Naive thymus-derived CD8-positive, alpha-beta T cell (primary cell): ENCODE measurements around the gene AHDC1. TPM values are rescaled to one million over a fixed set of nuclear protein-coding genes. Genes with fewer than 3 reads are reported as not detected.
"Not testable (repeated sequence)": the region's sequence is repeated elsewhere in the genome, so short reads cannot be mapped to it uniquely, and the experiment has no call there.

Experiments
- ATAC-seq, 2 donors: fragments of 150-1000 bp; cut with Tn5 transposase in 1 of 2; sonication (Bioruptor Pico), chemical (Tn5 transposase) in 1 of 2; 1 replicate in 1 of 2; 2 replicates in 1 of 2; pipeline ENCODE4 v1.10.0; 2021; ENCODE audit warnings: mild to moderate bottlenecking in 2 of 2, moderate library complexity in 2 of 2
- POLR2A ChIA-PET: fragments of 350-600 bp; sonication (Branson Sonifier 250); formaldehyde crosslinking; loops from one replicate; lab custom pipeline; 2021; ENCODE audit warnings: antibody characterized with exemption; lab: Charles Lee
- DNase-seq, 10 donors: peaks; one replicate each; pipeline versions ENCODE4 v3.0.0 to v3.0.0-alpha.2; 2020 to 2022
- H3K27ac Mint-ChIP-seq, 10 donors: one replicate each; pipeline ENCODE4 v1.8.0; 2020 to 2022; ENCODE audit warnings: mild to moderate bottlenecking in 10 of 10, mixed read lengths in 10 of 10, moderate library complexity in 4 of 10, inconsistent platforms in 1 of 10
- H3K27me3 Mint-ChIP-seq, 5 donors: one replicate each; pipeline ENCODE4 v1.8.0; 2021 to 2022; ENCODE audit warnings: mixed read lengths in 5 of 5
- H3K36me3 Mint-ChIP-seq, 3 donors: one replicate each; pipeline ENCODE4 v1.8.0; 2020 to 2022; ENCODE audit warnings: mixed read lengths in 3 of 3, mild to moderate bottlenecking in 2 of 3, inconsistent platforms in 1 of 3
- H3K4me1 Mint-ChIP-seq, 4 donors: one replicate each; pipeline ENCODE4 v1.8.0; 2021 to 2022; ENCODE audit warnings: mixed read lengths in 4 of 4
- H3K4me3 Mint-ChIP-seq, 10 donors: one replicate each; pipeline ENCODE4 v1.8.0; 2020 to 2022; ENCODE audit warnings: mild to moderate bottlenecking in 10 of 10, mixed read lengths in 10 of 10, moderate library complexity in 6 of 10, inconsistent platforms in 1 of 10
- H3K9me3 Mint-ChIP-seq, 9 donors: one replicate each; pipeline ENCODE4 v1.8.0; 2020 to 2022; ENCODE audit warnings: mixed read lengths in 9 of 9, mild to moderate bottlenecking in 3 of 9, inconsistent platforms in 1 of 9, moderate library complexity in 1 of 9
- polyA plus RNA-seq, 3 donors: library from polyadenylated mRNA; unstranded; fragments of 300-500 nt; fragmentation: Illumina TruSeq; gene quantifications; one replicate each; pipeline ENCODE4 v1.2.3, GENCODE V29; 2021
- total RNA-seq, 8 experiments: library from RNA in 2 of 8; stranded (reverse) in 2 of 8; gene quantifications; one replicate each; pipeline ENCODE4 v1.2.3 and lab custom pipeline; 2021 to 2026

AHDC1 gene
- total and polyA plus RNA-seq, 5 experiments from 2014 or later, result 0.57 to 24.7 (median 2.4) TPM

DNA sequence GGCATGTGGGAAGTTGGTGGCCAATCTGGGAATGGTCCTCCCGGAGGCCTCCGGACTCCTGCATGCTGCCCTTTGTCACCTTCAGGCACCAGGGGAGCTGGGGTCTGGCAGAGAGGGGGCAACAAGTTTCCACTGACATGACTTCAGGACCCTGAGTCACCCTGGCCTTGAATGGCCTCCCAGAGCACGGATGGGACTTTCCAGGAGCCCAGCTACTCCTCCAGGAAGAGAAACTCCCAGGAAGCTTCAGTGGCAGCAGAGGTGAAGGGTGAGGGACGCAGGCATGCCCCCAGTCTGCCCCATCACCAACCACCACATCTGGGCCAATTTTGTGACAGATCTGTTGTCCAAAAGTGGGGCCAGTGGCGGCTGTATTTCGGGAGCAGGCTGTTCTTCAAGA, 58.1 kb downstream of the AHDC1 start:
- peaks cover 4 to 16% (median 11%) of the 10 kb centered on the region in 4 donors for H3K4me1 Mint-ChIP-seq
- H3K36me3 Mint-ChIP-seq, result peaks cover 0 to 17% (median 0%) of the 10 kb centered on the region in 3 donors
- H3K4me3 Mint-ChIP-seq, result no peak overlapping the region
- POLR2A ChIA-PET, result interaction anchor here (0.7 kb wide), 1 partner anchor 22 kb away, joined by 3 read pairs; no protein-coding TSS in a partner anchor
- no peaks in the 10 kb centered on the region for H3K27me3 Mint-ChIP-seq
- DNase-seq (no peak), ATAC-seq (no peak)
- no peak overlapping the region for H3K27ac Mint-ChIP-seq
- H3K9me3 Mint-ChIP-seq, result no peaks in the 10 kb centered on the region

DNA sequence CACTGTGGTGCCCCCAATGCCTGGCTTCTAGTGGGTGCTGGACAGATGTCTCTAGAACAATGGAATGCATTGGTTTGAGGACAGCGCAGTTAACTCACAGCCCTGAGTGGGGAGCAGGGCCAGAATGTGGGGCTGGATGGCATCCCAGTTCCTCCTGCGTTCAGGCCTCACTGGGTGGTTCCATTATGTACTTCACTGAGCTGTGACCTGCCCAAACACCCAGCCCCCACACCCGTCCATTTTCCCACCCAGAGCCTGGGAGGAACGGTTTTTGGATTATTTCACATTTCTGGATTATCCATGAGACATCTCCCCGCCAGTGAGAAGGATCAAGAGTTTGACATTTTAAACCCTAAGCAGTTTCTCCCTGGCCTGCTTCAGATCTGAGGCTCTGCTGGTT, 58.7 kb downstream of the AHDC1 start:
- DNase-seq, result no peak
- Mint-ChIP-seq H3K36me3 (peaks cover 0 to 13% (median 0%) of the 10 kb centered on the region in 3 donors), H3K9me3 (no peaks in the 10 kb centered on the region), H3K27me3 (no peaks in the 10 kb centered on the region), H3K4me1 (peaks cover 5 to 22% (median 12%) of the 10 kb centered on the region in 4 donors), H3K27ac (peak overlapping the region in 2 of 10 donors; percentile 48 to 66), H3K4me3 (no peak overlapping the region)
- POLR2A ChIA-PET, result interaction anchor here (0.7 kb wide), 1 partner anchor 21 kb away, joined by 3 read pairs; no protein-coding TSS in a partner anchor
- no peak for ATAC-seq

DNA sequence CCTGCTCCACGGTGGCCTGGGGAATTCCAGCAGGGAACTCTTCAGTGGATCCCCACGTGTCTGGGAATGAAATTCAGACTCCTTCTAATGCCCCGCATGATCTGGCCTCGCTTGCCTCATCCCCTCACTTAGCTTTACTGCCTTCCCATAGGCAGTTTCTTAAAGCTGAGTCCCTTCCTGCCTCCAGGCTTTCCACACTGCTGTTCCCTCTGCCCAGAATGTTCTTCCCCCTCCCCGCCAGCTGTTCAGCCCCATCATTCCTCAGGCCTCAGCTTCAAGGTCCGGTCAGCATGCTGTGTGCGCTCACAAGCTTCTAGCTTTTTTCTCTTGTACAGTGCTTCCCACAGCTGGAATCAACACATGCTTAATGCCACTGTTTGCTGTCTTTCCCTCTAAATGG, 59.1 kb downstream of the AHDC1 start:
- Mint-ChIP-seq H3K27me3 (no peaks in the 10 kb centered on the region), H3K4me1 (peaks cover 5 to 27% (median 14%) of the 10 kb centered on the region in 4 donors), H3K27ac (peak overlapping the region in 4 of 10 donors; percentile 51 to 74 (median 63)), H3K36me3 (peaks cover 0 to 12% (median 0%) of the 10 kb centered on the region in 3 donors), H3K9me3 (no peaks in the 10 kb centered on the region), H3K4me3 (peak overlapping the region in 1 of 10 donors; percentile 19)
- POLR2A ChIA-PET, result no interaction called here
- DNase-seq (no peak), ATAC-seq (no peak)

DNA sequence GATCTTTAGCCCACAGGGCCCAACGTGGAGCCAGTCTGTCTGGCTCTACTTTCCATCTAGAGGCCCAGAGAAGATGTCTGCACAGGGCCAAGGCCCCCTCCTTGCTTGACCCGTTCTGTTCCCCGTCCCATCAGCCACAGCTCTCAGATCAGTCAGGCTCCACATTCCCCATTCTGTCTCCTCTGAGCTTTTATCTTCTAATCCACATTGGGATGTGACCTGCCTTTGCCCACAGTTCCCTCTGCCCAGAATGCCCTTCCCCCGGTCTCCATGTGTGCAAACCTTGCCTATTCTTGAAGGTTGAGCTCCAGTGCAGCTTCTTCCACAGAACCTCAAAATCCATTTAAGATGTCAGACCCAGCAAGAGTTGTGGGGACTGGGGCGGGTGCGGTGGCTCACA, 60.7 kb downstream of the AHDC1 start:
- Mint-ChIP-seq H3K27ac (peak overlapping the region in 2 of 10 donors; percentile 36 to 83), H3K9me3 (no peaks in the 10 kb centered on the region), H3K36me3 (peaks cover 0 to 7% (median 0%) of the 10 kb centered on the region in 3 donors), H3K27me3 (no peaks in the 10 kb centered on the region), H3K4me1 (peaks cover 9 to 27% (median 16%) of the 10 kb centered on the region in 4 donors), H3K4me3 (no peak overlapping the region)
- POLR2A ChIA-PET, result no interaction called here
- ATAC-seq, result no peak
- DNase-seq, result no peak

DNA sequence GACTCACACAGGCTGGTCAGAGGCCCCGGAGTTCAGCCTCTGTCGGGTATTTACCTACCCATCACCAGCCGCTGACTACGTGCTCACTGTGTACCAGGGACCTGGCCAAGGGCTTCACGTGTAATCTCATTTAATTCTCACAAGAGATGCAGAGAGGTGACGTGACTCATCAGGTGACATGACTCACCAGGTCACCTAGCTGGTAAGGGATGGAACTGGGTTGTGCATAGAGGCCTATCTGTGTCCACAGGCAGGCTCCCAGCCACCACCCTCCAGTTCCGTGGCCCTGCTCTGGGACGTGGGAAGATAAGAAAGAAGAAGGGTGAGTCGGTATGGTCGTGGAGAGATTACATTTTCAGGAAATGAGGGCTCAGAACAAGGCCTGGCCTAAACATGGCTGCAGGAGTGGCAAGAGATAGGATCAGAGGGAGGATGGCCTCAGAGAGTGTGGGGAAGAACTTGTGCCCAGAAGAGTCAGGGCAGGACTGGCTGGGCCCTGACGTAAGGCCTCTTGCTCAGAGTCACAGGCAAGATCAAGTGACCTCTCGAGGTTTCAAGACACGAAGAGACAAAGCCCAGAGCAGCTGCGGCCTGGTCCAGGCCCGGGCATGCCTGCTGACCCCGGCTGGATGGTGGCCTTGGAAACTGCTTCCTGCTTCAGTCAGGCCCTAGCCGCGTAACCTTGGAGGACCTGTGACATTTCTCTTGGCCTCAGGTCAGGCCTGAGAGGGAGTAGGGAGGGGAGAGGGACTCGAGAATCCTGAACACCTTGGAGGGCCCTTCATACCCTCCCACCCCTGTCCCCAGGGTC, 61.3 kb downstream of the AHDC1 start:
- DNase-seq (no peak), ATAC-seq (no peak)
- Mint-ChIP-seq H3K27me3 (no peaks in the 10 kb centered on the region), H3K36me3 (peaks cover 0 to 7% (median 0%) of the 10 kb centered on the region in 3 donors), H3K4me1 (peaks cover 9 to 27% (median 16%) of the 10 kb centered on the region in 4 donors), H3K9me3 (no peaks in the 10 kb centered on the region), H3K4me3 (no peak overlapping the region), H3K27ac (peak overlapping the region in 6 of 10 donors; percentile 45 to 86 (median 74))
- POLR2A ChIA-PET, result no interaction called here

DNA sequence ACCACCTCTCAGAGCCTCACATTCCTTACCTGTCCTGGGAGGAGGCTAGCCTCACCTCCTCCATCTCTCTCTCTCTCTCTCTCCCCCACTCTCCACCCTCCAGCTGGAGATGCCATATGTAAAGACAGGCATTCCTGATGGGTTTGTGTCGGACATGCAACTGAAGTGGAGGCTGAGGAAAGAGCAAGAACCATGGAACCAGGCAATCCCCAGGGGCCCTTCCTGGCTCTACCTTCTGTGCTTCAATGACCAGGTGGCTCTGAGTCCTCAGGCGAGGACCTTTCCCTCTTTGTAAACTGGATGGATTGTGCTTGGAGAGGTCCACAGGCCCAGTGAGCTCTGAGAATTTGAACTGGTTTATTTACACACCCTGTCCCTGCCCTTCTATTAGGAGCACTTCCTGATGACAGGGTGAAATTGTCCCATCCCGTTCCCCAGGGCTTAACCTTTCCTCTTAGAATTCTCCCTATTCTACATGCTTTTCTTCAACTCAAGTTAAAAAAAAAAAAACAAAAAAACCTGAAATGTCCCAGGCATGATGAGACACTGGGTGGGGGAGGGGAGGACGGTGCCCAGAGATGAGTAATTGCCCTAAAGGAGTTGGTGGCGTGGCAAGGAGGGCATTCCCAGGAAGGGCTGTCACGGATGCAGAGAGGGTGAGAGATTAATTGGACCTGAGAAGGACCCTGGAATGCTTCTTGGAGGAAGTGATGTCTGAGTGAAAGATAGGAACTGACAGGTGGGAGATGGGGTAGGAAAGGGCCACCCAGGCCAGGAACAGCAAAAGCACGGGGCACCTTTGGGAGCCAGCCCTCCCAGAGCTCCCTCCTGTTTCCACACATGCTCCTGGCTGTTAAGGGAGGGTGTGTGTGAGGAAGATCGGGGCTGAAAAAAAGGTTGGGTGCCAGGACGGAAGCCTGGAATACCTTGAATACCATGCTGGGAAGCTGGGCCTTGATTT, 63.8 kb downstream of the AHDC1 start:
- no peaks in the 10 kb centered on the region for H3K9me3 Mint-ChIP-seq
- peaks cover 9 to 27% (median 16%) of the 10 kb centered on the region in 4 donors for H3K4me1 Mint-ChIP-seq
- no peak for DNase-seq
- POLR2A ChIA-PET, result no interaction called here
- no peak for ATAC-seq
- no peak overlapping the region for H3K4me3 Mint-ChIP-seq
- H3K36me3 Mint-ChIP-seq, result peaks cover 0 to 9% (median 0%) of the 10 kb centered on the region in 3 donors
- H3K27ac Mint-ChIP-seq, result peak overlapping the region in 4 of 10 donors; percentile 14 to 80 (median 62)
- H3K27me3 Mint-ChIP-seq, result no peaks in the 10 kb centered on the region

DNA sequence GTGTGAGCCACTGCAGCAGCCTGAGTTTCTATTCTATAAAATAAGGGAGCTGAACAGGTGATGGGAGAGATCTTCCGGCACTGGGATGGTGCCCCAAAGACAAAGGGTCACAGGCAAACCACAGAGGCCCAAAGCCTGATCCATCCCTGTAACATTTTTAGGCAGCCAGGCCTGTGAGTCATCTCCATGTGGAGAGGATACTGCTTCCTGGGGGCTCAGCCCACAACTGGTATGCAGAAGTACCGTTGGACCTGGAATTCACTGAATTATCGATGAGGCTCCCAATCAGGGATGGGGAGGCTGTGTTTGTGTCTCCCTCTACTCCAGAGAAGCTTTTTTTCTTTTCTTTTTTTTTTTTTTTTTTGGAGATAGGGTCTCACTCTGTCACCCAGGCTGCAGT, 65.2 kb downstream of the AHDC1 start:
- Mint-ChIP-seq H3K9me3 (no peaks in the 10 kb centered on the region), H3K27ac (no peak overlapping the region), H3K27me3 (no peaks in the 10 kb centered on the region), H3K4me3 (no peak overlapping the region), H3K4me1 (peaks cover 8 to 17% (median 10%) of the 10 kb centered on the region in 4 donors), H3K36me3 (peaks cover 0 to 16% (median 0%) of the 10 kb centered on the region in 3 donors)
- DNase-seq, result no peak
- POLR2A ChIA-PET, result interaction anchor here (0.7 kb wide), 1 partner anchor 14 kb away, joined by 7 read pairs; no protein-coding TSS in a partner anchor
- no peak for ATAC-seq

DNA sequence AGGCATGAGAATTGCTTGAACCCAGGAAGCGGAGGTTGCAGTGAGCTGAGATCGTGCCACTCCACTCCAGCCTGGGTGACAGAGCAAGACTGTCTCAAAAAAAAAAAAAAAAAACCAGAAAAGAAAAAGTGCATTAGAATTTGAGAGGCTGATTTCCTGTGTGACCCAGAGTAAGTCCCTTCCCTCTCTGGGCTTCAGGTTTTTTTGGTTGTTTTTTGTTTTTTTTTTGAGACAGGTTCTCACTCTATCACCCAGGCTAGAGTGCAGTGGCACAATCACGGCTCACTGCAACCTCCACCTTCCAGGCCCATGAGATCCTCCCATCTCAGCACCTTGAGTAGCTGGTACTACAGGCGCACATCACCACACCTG, 65.7 kb downstream of the AHDC1 start:
- H3K4me3 Mint-ChIP-seq, DNase-seq, H3K27me3 Mint-ChIP-seq, ATAC-seq, H3K9me3 Mint-ChIP-seq: not testable (repeated sequence)
- Mint-ChIP-seq H3K4me1 (peaks cover 9 to 22% (median 12%) of the 10 kb centered on the region in 4 donors), H3K36me3 (peaks cover 0 to 19% (median under 1%) of the 10 kb centered on the region in 3 donors), H3K27ac (peak overlapping the region in 1 of 10 donors; percentile 53)
- POLR2A ChIA-PET, result interaction anchor here (0.7 kb wide), 1 partner anchor 14 kb away, joined by 7 read pairs; no protein-coding TSS in a partner anchor

DNA sequence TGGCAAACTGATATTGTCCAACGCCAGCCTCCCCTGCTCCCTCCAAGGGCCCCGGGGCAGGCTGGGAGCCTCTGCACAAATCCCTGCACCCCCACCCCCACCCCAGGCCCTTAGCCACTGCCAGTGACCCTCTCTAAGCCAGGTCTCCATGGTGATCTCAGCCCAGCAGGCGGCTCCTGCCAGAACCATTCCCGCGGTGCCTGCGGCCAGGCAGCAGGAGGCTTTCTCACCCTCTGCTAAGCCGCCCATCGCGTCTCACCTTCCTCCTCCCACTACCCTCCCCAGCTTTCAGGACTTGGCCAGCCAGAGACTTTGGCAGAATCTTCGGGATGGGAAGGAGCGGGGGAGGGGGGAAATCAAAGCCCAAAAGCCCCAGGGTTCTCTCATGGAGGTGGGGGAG, 67.2 kb downstream of the AHDC1 start:
- peak overlapping the region in 2 of 10 donors; percentile 18 to 77 for H3K27ac Mint-ChIP-seq
- no peak overlapping the region for H3K4me3 Mint-ChIP-seq
- POLR2A ChIA-PET, result no interaction called here
- ATAC-seq (no peak), DNase-seq (no peak)
- peaks cover 18 to 31% (median 22%) of the 10 kb centered on the region in 4 donors for H3K4me1 Mint-ChIP-seq
- no peaks in the 10 kb centered on the region for H3K27me3 Mint-ChIP-seq
- no peaks in the 10 kb centered on the region for H3K9me3 Mint-ChIP-seq
- H3K36me3 Mint-ChIP-seq, result peaks cover 0 to 29% (median 5%) of the 10 kb centered on the region in 3 donors

DNA sequence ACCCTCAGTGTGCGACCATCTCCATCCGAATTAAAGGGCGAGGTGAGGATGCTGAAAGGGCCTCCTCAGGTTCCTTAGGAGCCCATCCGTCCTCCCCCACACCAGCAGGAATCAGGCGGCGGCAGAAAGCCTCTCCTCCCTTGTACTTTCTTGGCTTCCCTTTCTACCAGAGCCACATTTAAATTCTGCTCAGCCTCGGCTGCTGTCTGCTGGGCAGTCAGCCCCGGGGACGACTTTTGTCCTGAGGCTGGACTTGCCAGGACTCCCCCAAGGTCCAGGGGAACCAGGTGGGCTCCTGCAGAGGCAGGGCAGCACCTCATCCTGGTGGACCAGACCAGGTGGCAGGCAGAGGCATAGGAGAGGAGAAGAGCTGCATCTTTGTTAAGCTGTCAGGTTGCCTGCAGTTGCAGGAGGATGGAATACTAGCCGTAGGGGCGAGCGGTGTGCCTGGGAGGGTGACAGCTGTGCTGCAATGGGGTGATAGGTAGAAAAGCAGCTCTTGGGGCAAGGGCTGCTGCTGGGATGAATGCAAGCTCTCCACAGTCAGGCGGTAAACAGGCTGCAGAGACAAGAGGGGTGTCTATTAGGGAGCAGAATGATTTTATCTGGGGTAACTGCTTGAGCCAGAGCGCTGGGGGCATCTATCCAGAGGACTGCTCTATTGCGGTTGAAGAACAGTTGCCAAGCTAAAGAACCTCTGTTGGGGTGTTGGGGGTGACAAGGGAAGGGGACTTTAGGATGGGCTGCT, 67.8 kb downstream of the AHDC1 start:
- ATAC-seq, result no peak
- POLR2A ChIA-PET, result interaction anchor here (0.5 to 1.0 kb wide), 2 partner anchors 40 to 181 kb away, joined by 3 read pairs; no protein-coding TSS in a partner anchor
- no peaks in the 10 kb centered on the region for H3K9me3 Mint-ChIP-seq
- H3K36me3 Mint-ChIP-seq, result peaks cover 0 to 31% (median 5%) of the 10 kb centered on the region in 3 donors
- H3K4me1 Mint-ChIP-seq, result peaks cover 20 to 33% (median 24%) of the 10 kb centered on the region in 4 donors
- DNase-seq, result no peak
- H3K27ac Mint-ChIP-seq, result peak overlapping the region in 7 of 10 donors; percentile 27 to 77 (median 60)
- no peaks in the 10 kb centered on the region for H3K27me3 Mint-ChIP-seq
- H3K4me3 Mint-ChIP-seq, result no peak overlapping the region

DNA sequence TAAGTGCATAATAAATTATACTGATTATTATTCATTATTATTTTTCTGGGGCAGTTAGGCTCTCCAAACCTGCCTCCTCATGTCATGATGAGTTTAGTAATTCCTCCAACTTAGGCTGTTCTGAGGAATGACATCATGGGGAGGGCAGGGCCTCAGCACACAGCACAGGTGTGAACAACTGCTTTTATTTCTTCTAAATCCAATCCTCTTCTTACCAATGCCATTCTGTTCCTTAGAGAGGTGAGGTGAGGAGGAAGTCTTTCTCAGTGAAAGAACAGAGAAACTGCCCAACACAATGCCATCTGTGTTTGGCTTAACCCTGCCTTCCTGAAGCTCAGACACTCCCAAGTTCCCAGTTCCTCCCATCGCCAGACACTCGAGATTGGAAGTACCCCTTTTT, 68.6 kb downstream of the AHDC1 start:
- peaks cover 0 to 31% (median 5%) of the 10 kb centered on the region in 3 donors for H3K36me3 Mint-ChIP-seq
- DNase-seq, result no peak
- H3K27me3 Mint-ChIP-seq, result no peaks in the 10 kb centered on the region
- POLR2A ChIA-PET, result interaction anchor here (1.0 kb wide), 1 partner anchor 41 kb away, joined by 3 read pairs; no protein-coding TSS in a partner anchor
- peaks cover 19 to 28% (median 23%) of the 10 kb centered on the region in 4 donors for H3K4me1 Mint-ChIP-seq
- H3K27ac Mint-ChIP-seq, result peak overlapping the region in 7 of 10 donors; percentile 22 to 75 (median 63)
- no peak overlapping the region for H3K4me3 Mint-ChIP-seq
- H3K9me3 Mint-ChIP-seq, result no peaks in the 10 kb centered on the region
- ATAC-seq, result no peak
